ENCODE data around the gene SNAPC5.

DNA sequence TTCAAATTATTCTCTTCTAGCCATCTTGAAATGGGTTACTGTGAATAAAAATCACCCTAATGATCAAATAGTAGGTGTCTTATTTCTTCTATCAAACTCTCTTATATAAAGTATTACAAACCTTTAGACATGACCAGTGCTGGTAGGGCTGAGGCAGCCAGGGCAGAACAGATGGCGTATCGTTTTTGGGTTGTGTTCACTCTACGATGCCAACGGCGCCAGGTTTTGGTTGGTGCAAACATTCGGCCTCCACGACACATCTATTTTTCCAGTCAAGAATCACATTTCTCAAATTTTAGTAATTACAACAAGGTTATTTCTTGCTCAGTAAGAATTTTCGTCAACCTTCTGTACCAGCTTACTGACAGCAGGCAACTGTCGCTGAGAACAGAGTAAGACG is 4.9 kb upstream of the SNAPC5 start:
- TF ChIP-seq, protein P1, sequence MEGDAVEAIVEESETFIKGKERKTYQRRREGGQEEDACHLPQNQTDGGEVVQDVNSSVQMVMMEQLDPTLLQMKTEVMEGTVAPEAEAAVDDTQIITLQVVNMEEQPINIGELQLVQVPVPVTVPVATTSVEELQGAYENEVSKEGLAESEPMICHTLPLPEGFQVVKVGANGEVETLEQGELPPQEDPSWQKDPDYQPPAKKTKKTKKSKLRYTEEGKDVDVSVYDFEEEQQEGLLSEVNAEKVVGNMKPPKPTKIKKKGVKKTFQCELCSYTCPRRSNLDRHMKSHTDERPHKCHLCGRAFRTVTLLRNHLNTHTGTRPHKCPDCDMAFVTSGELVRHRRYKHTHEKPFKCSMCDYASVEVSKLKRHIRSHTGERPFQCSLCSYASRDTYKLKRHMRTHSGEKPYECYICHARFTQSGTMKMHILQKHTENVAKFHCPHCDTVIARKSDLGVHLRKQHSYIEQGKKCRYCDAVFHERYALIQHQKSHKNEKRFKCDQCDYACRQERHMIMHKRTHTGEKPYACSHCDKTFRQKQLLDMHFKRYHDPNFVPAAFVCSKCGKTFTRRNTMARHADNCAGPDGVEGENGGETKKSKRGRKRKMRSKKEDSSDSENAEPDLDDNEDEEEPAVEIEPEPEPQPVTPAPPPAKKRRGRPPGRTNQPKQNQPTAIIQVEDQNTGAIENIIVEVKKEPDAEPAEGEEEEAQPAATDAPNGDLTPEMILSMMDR (IDR thresholded peaks at IDR 0.05; ENCODE audit: insufficient read depth, low read depth, low read length), result no peak
- TF ChIP-seq EZH2 (IDR thresholded peaks at IDR 0.05; ENCODE audit: insufficient read depth, low read length), result no peak
